Ecto neural progenitor cell (in vitro differentiated cells): ENCODE results near the gene CFL2.

Experiments
- DNase-seq: peaks from one replicate; pipeline ENCODE4 v3.0.0-alpha.2; 2018; ENCODE audit warnings: low spot score

CFL2 gene

GRCh38 chr14:34676516-34677211 is 37.7 kb downstream of the CFL2 start:
- no peak for DNase-seq

- no peak for DNase-seq
These were observed 40.7 kb downstream of the CFL2 start for GRCh38 chr14:34673702-34674101.

GRCh38 chr14:34671716-34672115 is 42.7 kb downstream of the CFL2 start:
- DNase-seq, result no peak

DNA sequence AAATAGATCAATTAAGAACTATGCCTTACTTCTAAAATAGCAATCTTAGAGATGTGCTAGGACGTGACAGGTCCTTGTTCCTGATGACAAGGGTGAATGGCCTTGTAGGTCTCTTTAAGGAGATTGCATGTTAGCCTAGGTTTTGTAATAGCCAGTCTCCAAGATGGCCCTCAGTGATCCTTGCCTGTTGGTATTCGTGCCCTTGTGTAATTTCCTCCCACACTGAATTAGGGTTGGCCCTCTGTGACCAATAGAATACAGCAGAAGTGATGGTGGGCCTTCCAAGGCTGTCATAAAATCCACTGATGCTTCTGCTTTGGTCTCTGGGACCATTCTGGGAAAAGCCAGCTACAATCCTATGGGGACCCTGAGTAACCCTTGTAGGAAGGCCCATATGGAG is 46.3 kb downstream of the CFL2 start:
- no peak for DNase-seq

DNA sequence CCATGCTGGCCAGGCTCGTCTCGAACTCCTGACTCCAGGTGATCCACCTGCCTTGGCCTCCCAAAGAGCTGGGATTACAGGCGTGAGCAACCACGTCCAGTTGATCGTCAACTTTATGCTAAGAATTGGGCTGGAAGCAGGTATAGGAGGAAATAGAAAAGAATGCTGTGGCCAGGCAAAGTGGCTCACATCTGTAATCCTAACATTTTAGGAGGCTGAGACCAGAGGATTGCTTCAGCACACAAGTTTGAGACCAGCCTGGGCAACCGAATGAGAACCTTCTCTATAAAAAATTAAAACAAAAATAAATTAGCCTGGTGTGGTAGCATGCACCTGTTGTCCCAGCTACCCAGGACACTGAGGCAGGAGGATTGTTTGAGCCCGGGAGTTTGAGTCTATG is 47.4 kb downstream of the CFL2 start:
- DNase-seq, result no peak

- DNase-seq, result no peak
These were observed 48.5 kb downstream of the CFL2 start for GRCh38 chr14:34665785-34666435.

DNA sequence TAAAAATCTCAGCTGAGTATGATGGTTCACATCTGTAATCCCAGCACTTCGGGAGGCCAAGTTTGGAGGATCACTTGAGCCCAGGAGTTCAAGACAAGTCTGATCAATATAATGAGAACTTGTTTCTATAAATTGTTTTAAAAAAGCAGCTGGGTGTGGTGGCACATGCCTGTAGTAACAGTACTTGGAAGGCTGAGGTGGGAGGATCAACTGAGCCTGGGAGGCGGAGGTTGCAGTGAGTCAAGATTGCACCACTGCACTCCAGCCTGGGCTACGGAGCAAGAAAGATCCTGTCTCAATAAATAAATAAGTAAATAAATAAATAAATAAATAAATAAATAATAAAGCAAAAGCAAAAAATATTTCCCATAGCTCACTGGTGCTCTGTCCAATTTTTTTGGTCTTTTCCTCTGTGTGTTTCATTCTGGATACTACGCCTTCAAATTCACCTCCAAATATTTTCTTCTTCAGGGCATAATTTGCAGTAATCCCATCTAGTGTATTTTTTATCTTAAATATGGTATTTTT is 51.8 kb downstream of the CFL2 start:
- no peak for DNase-seq

DNA sequence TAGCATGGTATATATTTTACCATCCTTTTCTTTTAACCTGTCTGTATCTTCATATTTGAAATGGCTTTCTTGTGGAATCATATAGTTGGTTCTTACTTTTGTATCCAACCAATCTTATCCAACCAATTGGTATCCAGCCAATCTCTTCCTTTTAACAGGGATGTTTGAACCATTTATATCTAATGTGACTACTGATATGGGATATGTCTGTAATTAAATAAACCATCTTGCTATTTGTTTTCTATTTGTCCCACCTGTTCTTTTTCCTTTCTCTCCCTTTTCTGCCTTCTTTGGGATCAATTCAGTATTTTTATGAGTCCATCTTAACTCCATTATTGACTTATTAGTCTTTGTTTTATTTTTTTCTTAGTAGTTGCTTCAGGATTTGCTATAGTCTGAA is 53.6 kb downstream of the CFL2 start:
- DNase-seq, result no peak
